Calu3 (cell line): ENCODE data around the gene TBC1D19. TPM values are rescaled to one million over a fixed set of nuclear protein-coding genes. Genes with fewer than 3 reads are reported as not detected.

Experiments used
- BruUV-seq: library from RNA; stranded (reverse); fragments of 400-500 nt; replicated peaks from 2 replicates; lab custom pipeline; 2021; lab: Mats Ljungman, UMichigan
- CTCF ChIA-PET: fragments of 300-600 bp; sonication (Branson Sonifier 250); formaldehyde crosslinking; loops from one replicate; lab custom pipeline; 2022; ENCODE audit warnings: antibody characterized with exemption; lab: Charles Lee
- DNase-seq: peaks from one replicate; pipeline ENCODE4 v3.0.0; 2022
- H3K27ac Mint-ChIP-seq: one replicate; pipeline ENCODE4 v1.8.0; 2022; ENCODE audit warnings: mixed read lengths; ENCODE audit not compliant: unreplicated experiment
- H3K27me3 Mint-ChIP-seq: one replicate; pipeline ENCODE4 v1.8.0; 2022; ENCODE audit warnings: mixed read lengths; ENCODE audit not compliant: unreplicated experiment
- H3K36me3 Mint-ChIP-seq: one replicate; pipeline ENCODE4 v1.8.0; 2022; ENCODE audit warnings: mild to moderate bottlenecking, moderate library complexity, mixed read lengths; ENCODE audit not compliant: insufficient read depth, unreplicated experiment
- H3K4me1 Mint-ChIP-seq: one replicate; pipeline ENCODE4 v1.8.0; 2022; ENCODE audit warnings: mild to moderate bottlenecking, low read depth, mixed read lengths; ENCODE audit not compliant: unreplicated experiment
- H3K4me3 Mint-ChIP-seq: one replicate; pipeline ENCODE4 v1.8.0; 2022; ENCODE audit warnings: mild to moderate bottlenecking, low read depth, moderate library complexity, mixed read lengths; ENCODE audit not compliant: unreplicated experiment
- H3K9me3 Mint-ChIP-seq: one replicate; pipeline ENCODE4 v1.8.0; 2022; ENCODE audit warnings: low read depth, mixed read lengths; ENCODE audit not compliant: unreplicated experiment
- intact Hi-C: fragments of 100-400 bp; cut with micrococcal nuclease; formaldehyde crosslinking; loops from one replicate; pipeline ENCODE4 v1.10.0; 2022; ENCODE audit not compliant: unreplicated experiment
- total RNA-seq: library from RNA; stranded (reverse); gene quantifications from 2 replicates; pipeline ENCODE4 v1.2.3, GENCODE V29; 2022
- TF ChIP-seq, protein P1 (sequence below): fragments of 200-600 bp; IDR thresholded peaks from one replicate; pipeline ENCODE4 v1.8.0; 2022; ENCODE audit warnings: antibody characterized with exemption; ENCODE audit not compliant: unreplicated experiment

TBC1D19 gene
- total RNA-seq, 1 experiment from 2014 or later = 5.5 TPM

DNA sequence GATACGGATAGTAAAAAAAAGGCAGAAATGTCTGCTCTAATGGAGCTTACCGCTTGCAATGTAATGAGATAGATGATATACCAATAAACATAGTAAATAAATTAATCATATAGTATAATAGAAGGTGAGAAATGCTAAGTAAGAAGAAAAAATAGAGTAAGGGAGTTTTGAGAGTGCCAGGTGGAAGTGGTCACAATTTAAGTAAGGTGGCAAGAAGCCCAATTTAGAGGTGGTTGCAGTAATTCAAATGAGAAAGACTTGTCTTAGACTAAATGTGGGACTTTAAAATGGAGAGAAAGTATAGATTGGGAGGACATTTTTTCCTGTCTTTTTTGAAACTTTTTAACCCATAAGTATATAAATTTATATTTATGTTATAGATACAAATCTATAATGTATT is 26.0 kb downstream of the TBC1D19 start:
- no peaks in the 10 kb centered on the region for H3K4me1 Mint-ChIP-seq
- H3K4me3 Mint-ChIP-seq = no peak overlapping the region
- no peaks in the 10 kb centered on the region for H3K27me3 Mint-ChIP-seq
- H3K36me3 Mint-ChIP-seq = no peaks in the 10 kb centered on the region
- no peak overlapping the region for H3K27ac Mint-ChIP-seq
- TF ChIP-seq, protein P1, sequence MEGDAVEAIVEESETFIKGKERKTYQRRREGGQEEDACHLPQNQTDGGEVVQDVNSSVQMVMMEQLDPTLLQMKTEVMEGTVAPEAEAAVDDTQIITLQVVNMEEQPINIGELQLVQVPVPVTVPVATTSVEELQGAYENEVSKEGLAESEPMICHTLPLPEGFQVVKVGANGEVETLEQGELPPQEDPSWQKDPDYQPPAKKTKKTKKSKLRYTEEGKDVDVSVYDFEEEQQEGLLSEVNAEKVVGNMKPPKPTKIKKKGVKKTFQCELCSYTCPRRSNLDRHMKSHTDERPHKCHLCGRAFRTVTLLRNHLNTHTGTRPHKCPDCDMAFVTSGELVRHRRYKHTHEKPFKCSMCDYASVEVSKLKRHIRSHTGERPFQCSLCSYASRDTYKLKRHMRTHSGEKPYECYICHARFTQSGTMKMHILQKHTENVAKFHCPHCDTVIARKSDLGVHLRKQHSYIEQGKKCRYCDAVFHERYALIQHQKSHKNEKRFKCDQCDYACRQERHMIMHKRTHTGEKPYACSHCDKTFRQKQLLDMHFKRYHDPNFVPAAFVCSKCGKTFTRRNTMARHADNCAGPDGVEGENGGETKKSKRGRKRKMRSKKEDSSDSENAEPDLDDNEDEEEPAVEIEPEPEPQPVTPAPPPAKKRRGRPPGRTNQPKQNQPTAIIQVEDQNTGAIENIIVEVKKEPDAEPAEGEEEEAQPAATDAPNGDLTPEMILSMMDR = no peak
- H3K9me3 Mint-ChIP-seq = no peaks in the 10 kb centered on the region
- intact Hi-C loops = no loop called here
- BruUV-seq = no TSS peak
- CTCF ChIA-PET = no interaction called here
- DNase-seq = no peak

DNA sequence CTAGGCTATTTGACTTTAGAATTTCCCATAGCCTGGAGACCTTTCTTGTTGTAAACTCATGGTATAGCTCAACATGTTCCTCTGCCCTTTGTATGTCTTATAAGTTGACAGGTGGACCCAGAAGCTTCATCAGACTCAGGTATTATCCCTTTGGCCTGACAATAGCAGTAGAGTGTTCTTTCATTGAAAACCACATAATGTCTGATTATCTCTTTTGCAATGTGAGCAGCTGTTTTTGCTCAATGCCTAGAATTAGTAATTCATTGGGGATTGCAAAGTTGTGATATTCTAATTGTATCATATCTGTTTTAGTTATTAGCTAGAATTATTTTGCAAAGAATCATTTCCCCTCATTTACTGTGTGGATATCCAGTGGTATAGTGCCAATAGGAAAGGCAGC is 27.5 kb downstream of the TBC1D19 start:
- Mint-ChIP-seq H3K9me3 (no peaks in the 10 kb centered on the region), H3K4me1 (no peaks in the 10 kb centered on the region), H3K4me3 (no peak overlapping the region), H3K27ac (no peak overlapping the region), H3K36me3 (no peaks in the 10 kb centered on the region), H3K27me3 (no peaks in the 10 kb centered on the region)
- no TSS peak for BruUV-seq
- CTCF ChIA-PET = no interaction called here
- DNase-seq = no peak
- intact Hi-C loops = no loop called here
- TF ChIP-seq, protein P1 = no peak

DNA sequence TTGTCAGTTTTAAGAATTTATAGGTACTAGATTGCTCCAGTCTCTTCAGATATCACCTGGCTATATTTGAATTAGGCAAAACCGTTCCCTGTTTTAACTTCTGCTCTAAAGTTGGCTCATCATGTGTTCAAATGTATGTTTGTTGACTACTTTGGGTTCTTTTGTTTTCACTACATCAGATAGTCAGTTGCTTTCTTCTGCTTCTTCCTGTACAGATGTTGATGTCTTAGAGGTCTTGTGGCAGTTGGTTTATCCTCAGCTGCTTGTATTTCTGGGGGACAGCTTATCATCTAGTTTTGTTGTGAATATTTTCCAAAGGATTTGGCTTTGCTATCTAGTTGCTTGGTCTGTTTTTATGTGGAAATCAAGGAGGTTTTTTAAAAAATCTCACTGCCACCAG is 28.0 kb downstream of the TBC1D19 start:
- Mint-ChIP-seq H3K4me3 (no peak overlapping the region), H3K27ac (no peak overlapping the region), H3K4me1 (no peaks in the 10 kb centered on the region), H3K9me3 (no peaks in the 10 kb centered on the region), H3K27me3 (no peaks in the 10 kb centered on the region), H3K36me3 (no peaks in the 10 kb centered on the region)
- no peak for DNase-seq
- intact Hi-C loops = no loop called here
- no TSS peak for BruUV-seq
- TF ChIP-seq, protein P1 = no peak
- CTCF ChIA-PET = no interaction called here

DNA sequence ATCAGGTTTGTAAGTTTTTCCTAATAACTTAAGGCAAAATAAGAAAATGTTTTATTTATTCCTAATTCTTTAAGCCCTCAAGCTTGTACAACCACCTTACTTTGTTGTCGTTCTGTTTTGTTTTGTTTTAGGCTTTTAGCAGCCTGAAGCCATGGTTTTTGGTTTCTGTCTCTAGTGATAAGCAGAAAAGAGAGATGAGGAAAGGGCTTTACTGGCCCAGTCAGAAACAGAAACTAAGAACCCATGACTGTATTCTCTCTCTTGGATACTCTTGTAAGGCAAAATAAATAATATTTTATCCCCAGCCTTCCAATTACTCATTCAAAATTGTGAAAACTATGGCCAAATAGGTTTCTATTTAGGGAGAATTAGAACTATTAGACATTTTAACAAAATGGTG is 29.4 kb downstream of the TBC1D19 start:
- CTCF ChIA-PET = no interaction called here
- TF ChIP-seq, protein P1 = no peak
- Mint-ChIP-seq H3K27ac (no peak overlapping the region), H3K9me3 (no peaks in the 10 kb centered on the region), H3K4me3 (no peak overlapping the region), H3K36me3 (no peaks in the 10 kb centered on the region), H3K27me3 (no peaks in the 10 kb centered on the region), H3K4me1 (no peaks in the 10 kb centered on the region)
- no peak for DNase-seq
- no TSS peak for BruUV-seq
- intact Hi-C loops = no loop called here
